ENCODE results near the gene RSAD1.
"Not testable (repeated sequence)": the region's sequence is repeated elsewhere in the genome, so short reads cannot be mapped to it uniquely, and the experiment has no call there.

RSAD1 gene

DNA sequence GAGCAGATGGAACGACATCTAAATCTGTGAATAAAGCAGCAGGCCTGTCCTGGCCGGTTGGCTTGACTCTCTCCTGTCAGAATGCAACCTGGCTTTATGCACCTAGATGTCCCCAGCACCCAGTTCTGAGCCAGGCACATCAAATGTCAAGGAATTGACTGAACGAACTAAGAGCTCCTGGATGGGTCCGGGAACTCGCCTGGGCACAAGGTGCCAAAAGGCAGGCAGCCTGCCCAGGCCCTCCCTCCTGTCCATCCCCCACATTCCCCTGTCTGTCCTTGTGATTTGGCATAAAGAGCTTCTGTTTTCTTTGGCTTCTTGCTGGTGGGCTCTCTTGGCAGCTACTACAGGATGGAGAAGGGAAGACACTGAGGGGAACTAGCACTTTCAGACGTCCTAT, 4.1 kb upstream of the RSAD1 start:
- DNase-seq: no peak

GRCh38 chr17:50475362-50475761, 3.3 kb upstream of the RSAD1 start:
- no peak for DNase-seq

DNA sequence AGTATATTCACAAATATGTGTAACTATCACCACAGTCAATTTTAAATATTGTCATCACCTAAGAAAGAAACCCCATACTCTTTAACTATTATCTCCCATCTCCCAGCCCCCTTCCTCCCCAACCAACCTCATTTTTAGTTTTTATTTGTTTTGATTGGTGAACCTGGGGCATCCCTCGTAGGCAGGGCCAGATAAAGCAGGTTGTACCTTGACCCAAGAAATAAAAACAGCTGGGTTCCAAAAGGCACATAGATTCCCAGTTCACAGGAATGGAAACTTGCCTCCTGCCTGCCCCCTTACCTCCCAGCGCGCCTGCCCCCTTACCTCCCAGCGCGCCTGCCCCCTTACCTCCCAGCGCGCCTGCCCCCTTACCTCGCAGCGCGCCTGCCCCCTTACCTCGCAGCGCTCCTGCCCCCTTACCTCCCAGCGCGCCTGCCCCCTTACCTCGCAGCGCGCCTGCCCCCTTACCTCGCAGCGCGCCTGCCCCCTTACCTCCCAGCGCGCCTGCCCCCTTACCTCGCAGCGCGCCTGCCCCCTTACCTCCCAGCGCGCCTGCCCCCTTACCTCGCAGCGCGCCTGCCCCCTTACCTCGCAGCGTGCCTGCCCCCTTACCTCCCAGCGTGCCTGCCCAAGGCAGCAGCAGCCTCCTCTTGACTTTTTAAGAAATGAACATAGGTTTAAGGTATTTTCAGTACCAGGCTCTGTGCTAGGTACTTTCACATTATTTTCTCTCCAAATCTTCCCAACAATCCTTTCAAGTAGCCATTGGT, 2.7 kb upstream of the RSAD1 start:
- DNase-seq: not testable (repeated sequence)

GRCh38 chr17:50476545-50477315, 1.9 kb upstream of the RSAD1 start:
- DNase-seq: no peak

GRCh38 chr17:50477976-50478375, 684 bp upstream of the RSAD1 start:
- no peak for DNase-seq

DNA sequence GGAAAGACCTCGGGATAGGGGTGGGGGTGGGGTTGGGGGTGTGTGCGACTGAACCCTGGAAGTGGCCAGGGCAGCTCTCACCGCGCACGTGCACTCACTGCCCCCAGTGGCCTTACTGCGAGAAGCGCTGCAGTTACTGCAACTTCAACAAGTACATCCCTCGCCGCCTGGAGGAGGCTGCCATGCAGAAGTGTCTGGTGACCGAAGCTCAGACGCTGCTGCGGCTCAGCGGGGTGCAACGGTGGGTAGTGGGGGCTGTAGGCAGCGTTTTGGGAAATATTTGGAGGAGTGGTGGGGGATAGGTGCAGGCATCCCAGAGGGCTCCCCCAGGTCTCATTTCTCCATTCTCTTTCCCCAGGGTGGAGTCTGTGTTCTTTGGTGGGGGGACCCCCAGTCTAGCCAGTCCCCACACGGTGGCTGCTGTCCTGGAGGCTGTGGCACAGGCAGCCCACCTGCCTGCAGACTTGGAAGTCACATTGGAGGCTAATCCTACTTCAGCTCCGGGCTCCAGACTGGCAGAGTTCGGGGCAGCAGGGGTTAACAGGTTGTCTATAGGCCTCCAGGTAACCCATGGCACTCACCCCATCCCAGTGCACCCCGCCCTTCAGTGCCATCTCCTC, 972 bp downstream of the RSAD1 start:
- peak; percentile 59 to 70 for DNase-seq

DNA sequence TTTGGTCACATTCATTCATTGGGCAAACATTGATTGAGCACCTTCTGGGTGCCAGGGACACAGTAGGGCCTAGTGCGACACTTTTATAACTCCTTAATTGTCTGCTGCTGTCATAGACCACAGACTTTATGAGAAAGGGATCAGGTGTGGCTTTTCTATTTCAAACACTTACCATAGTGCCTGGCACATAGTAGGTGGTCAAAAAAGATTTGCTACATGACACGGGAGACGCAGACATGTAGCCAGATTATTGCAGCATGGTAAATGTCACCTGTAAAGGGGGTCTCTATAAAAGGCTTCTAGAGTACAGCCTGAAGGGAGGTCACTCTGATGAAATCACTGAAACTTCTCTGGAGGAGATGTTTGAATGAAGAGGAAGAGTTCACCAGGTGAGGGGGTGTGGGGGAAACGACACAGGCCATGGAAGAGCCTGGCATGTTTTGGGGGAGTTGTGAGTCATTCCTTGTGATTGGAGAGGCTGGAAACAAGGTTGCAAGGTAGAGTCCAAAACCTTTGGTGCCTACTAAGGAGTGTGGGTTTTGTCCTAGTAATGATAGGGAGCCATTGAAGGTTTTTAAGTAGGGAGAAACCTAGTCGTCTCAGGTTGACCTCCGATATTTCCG, 1.6 kb downstream of the RSAD1 start:
- no peak for DNase-seq

DNA sequence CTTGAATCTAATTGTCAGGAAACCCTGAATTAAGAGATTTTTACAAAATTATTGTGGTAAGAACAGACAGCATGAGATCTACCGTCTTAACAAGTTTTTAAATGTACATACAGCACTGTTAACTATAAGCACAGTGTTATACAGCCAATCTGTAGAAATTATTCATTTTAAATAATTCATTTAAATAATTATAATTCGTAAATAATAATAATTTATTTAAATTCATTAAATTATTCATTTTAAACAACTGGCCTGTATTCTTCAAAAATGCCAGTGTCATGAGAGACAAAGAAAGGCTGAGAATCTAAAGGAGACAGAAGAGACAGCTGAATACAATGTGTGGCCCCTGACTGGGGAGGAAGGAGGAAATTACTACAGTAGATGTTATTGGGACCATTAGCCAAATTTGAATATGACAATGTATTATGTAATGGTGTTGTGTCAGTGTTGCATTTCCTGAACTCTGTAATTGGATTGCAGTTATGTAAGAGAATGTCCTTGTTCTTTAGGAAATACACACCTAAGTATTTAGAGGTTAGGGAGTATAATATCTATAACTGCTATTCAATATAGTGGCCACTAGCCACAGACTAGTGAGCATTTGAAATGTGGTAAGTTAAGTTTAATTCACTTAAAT, 2.3 kb downstream of the RSAD1 start:
- no peak for DNase-seq

GRCh38 chr17:50481648-50482047, 3.0 kb downstream of the RSAD1 start:
- DNase-seq: no peak

- DNase-seq: no peak
These were observed 3.5 kb downstream of the RSAD1 start for GRCh38 chr17:50482110-50482509.

DNA sequence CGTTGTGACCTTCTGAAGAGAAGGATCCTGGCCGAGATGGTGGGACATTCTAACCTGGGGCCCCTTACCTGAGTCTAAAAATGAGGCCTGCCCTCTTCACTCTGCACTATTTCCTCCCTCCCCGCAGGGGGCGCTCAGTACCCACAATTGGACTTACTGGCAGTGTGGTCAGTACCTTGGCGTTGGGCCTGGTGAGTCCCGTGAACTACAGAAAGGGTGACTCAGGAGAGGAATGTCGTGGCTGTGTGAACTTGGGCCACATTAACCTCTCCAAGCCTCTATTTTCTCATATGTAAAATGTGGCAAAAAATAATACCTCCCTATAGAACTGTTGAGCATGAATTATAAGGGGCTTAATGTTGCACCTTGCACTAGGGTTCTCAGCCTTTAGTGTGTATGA, 3.9 kb downstream of the RSAD1 start:
- peak; percentile 53 to 64 for DNase-seq

DNA sequence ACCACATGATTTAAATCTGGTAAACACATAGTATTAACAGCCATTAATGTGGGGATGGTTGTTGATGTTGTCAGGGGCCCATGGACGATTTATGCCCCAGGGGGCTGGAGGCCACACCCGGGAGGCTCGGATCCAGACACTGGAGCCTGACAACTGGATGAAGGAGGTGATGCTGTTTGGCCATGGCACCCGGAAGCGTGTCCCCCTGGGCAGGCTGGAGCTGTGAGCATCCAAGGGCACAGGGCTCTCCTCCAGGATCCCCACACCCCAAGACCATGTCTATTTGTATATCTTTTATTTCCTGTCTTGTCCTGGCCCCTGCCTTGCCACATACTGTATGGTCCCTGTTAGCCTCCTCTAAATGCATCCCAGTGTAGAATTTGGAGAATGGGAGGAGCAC, 4.6 kb downstream of the RSAD1 start:
- DNase-seq: no peak

GRCh38 chr17:50484386-50485155, 5.9 kb downstream of the RSAD1 start:
- no peak for DNase-seq

GRCh38 chr17:50487213-50488096, 8.8 kb downstream of the RSAD1 start:
- DNase-seq: no peak

DNA sequence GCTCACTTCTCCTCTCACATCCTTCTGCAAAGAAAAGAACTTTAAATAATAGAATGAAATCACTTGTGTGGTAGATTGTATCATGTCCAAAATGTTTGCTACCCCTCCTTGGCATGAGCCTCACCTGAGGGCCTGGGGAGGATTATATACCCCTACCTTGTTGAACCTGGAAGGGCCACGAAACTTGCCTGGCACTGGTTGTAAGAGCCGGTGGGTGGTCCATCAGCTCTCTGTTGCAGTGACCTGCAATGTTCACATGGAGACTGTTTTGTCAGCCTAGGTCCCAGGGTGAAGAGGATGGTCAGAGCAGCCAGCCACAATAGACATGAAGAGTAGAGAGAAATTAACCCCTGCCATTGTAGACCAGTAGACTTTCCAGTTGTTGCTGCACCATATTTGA, 10.2 kb downstream of the RSAD1 start:
- no peak for DNase-seq

GRCh38 chr17:50491505-50491904, 12.8 kb downstream of the RSAD1 start:
- no peak for DNase-seq

DNA sequence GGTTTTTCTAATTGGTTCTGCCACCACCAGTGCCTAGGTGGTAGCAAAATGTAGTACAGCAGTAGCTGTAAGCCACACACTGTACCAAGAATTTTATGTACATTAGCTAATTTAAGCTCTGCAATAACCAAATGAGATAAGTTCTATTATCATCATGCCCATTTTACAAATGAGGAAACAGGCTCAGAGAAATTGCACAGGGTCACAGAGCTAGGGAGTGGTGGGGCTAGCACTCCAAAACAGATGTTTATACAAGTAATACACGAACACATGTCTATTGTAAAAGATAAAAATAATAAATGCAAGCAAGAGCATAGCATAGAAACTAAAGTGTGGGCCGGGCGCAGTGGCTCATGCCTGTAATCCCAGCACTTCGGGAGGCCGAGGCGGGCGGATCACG, 13.6 kb downstream of the RSAD1 start:
- no peak for DNase-seq

- no peak for DNase-seq
These were observed 15.1 kb downstream of the RSAD1 start for GRCh38 chr17:50493744-50494143.

- no peak for DNase-seq
These were observed 16.7 kb downstream of the RSAD1 start for GRCh38 chr17:50495217-50495823.

GRCh38 chr17:50495918-50496317, 17.3 kb downstream of the RSAD1 start:
- no peak for DNase-seq
